Endothelial cell of umbilical vein (primary cell): Measurements from ENCODE around the gene SMCO3. TPM values are rescaled to one million over a fixed set of nuclear protein-coding genes. Genes with fewer than 3 reads are reported as not detected.

ENCODE experiments used
- BruUV-seq: library from RNA; stranded (reverse); fragments of 400-500 nt; replicated peaks from 2 replicates; lab custom pipeline; 2021; lab: Mats Ljungman, UMichigan
- CTCF ChIA-PET: fragments of 300-600, 350-600 bp; sonication (Branson Sonifier 250); formaldehyde crosslinking; loops from one replicate; lab custom pipeline; 2021; ENCODE audit warnings: antibody characterized with exemption, inconsistent platforms; lab: Charles Lee
- POLR2A ChIA-PET: fragments of 300-600, 350-600 bp; sonication (Branson Sonifier 250); formaldehyde crosslinking; loops from one replicate; lab custom pipeline; 2021; ENCODE audit warnings: antibody characterized with exemption, inconsistent platforms; lab: Charles Lee
- DNase-seq: peaks from one replicate; pipeline ENCODE4 v3.0.0-alpha.2; 2011; ENCODE audit warnings: low read depth, low spot score
- FAIRE-seq: peaks from 2 replicates; lab custom pipeline; 2011; peaks lifted over from hg19 to GRCh38; lab: Jason Lieb, UNC
- H2AFZ ChIP-seq: 2 replicates; pipeline ENCODE4 v1.6.0; 2012; ENCODE audit warnings: low read depth, low read length, control low read depth, inconsistent platforms
- H3K27ac ChIP-seq: 2 replicates; pipeline ENCODE4 v1.5.1; 2011; ENCODE audit warnings: low read depth, mild to moderate bottlenecking, control low read depth, low read length, moderate library complexity; ENCODE audit not compliant: insufficient read depth
- H3K27me3 ChIP-seq, 2 experiments: 2 replicates each; pipeline versions ENCODE4 v1.6.0 to v1.6.1; 2011; ENCODE audit warnings: low read length in 2 of 2, mixed read lengths in 1 of 2; ENCODE audit not compliant: control insufficient read depth in 2 of 2, insufficient read depth in 2 of 2
- H3K36me3 ChIP-seq, 2 experiments: 2 replicates in 1 of 2; 3 replicates in 1 of 2; pipeline ENCODE4 v1.5.1; 2011; ENCODE audit warnings: low read length in 2 of 2, mild to moderate bottlenecking in 1 of 2, moderate library complexity in 1 of 2; ENCODE audit not compliant: control insufficient read depth in 2 of 2, insufficient read depth in 2 of 2; ENCODE audit errors: extremely low read depth in 1 of 2
- H3K4me1 ChIP-seq: 3 replicates; pipeline ENCODE4 v1.5.1; 2011; ENCODE audit warnings: mild to moderate bottlenecking, low read length; ENCODE audit not compliant: control insufficient read depth, insufficient read depth; ENCODE audit errors: extremely low read depth
- H3K4me2 ChIP-seq: 2 replicates; pipeline ENCODE4 v1.6.1; 2011; ENCODE audit warnings: low read length, control low read depth, mixed read lengths; ENCODE audit not compliant: insufficient read depth
- H3K4me3 ChIP-seq, 3 experiments: fragments of 200-600 bp in 1 of 3; sonication (generic), shearing (Covaris generic) in 1 of 3; replicated peaks in 1 of 3; 2 replicates each; pipeline ENCODE4 v1.5.1; 2011 to 2016; ENCODE audit warnings: control low read depth in 3 of 3, low read length in 3 of 3, mild to moderate bottlenecking in 2 of 3, inconsistent platforms in 1 of 3, low read depth in 1 of 3, moderate library complexity in 1 of 3; ENCODE audit not compliant: insufficient read depth in 1 of 3
- H3K79me2 ChIP-seq: 2 replicates; pipeline ENCODE4 v1.6.0; 2012; ENCODE audit warnings: low read length, inconsistent platforms; ENCODE audit not compliant: control insufficient read depth, insufficient read depth
- H3K9ac ChIP-seq: replicated peaks from 2 replicates; pipeline ENCODE3; 2011; ENCODE audit warnings: low read length, control low read depth; ENCODE audit not compliant: insufficient read depth; ENCODE audit errors: extremely low read depth
- H3K9me1 ChIP-seq: replicated peaks from 3 replicates; pipeline ENCODE4 v1.6.0; 2011; ENCODE audit warnings: mild to moderate bottlenecking, low read length; ENCODE audit not compliant: control insufficient read depth, insufficient read depth; ENCODE audit errors: extremely low read depth
- H3K9me3 ChIP-seq: replicated peaks from 2 replicates; pipeline ENCODE4 v1.5.1; 2012; ENCODE audit warnings: low read length, inconsistent platforms; ENCODE audit not compliant: control insufficient read depth, insufficient read depth
- H4K20me1 ChIP-seq: replicated peaks from 2 replicates; pipeline ENCODE3; 2011; ENCODE audit warnings: mild to moderate bottlenecking, low read length; ENCODE audit not compliant: control insufficient read depth, insufficient read depth; ENCODE audit errors: extremely low read depth
- EZH2 ChIP-seq: IDR thresholded peaks from 2 replicates; pipeline ENCODE4 v1.6.1; 2012; ENCODE audit warnings: borderline replicate concordance, low read depth, mild to moderate bottlenecking, moderate library complexity, low read length, inconsistent platforms; ENCODE audit not compliant: severe bottlenecking
- FOS ChIP-seq: IDR thresholded peaks from 2 replicates; pipeline ENCODE4 v1.6.1; 2011; ENCODE audit warnings: mild to moderate bottlenecking, low read length, moderate library complexity, borderline replicate concordance; ENCODE audit not compliant: insufficient read depth
- GATA2 ChIP-seq: IDR thresholded peaks from 2 replicates; pipeline ENCODE4 v1.7.0; 2011; ENCODE audit warnings: low read depth, mild to moderate bottlenecking, moderate library complexity, mixed read lengths, low read length; ENCODE audit not compliant: insufficient read length, insufficient read depth
- MYC ChIP-seq: IDR thresholded peaks from one replicate; pipeline ENCODE4 v1.6.1; 2011; ENCODE audit warnings: mild to moderate bottlenecking, low read depth, low read length
- POLR2AphosphoS5 ChIP-seq: IDR thresholded peaks from 2 replicates; pipeline ENCODE4 v1.6.1; 2012; ENCODE audit warnings: low read depth, mild to moderate bottlenecking, control low read depth, low read length, moderate library complexity; ENCODE audit not compliant: insufficient read depth
- dilution Hi-C: fragments of 300-500 bp; cut with MboI; formaldehyde crosslinking; loops from one replicate; pipeline ENCODE4 v1.15.0; 2019; ENCODE audit warnings: low sequenced_read_pairs; ENCODE audit not compliant: extremely low pct_ligation_motif_present
- intact Hi-C: fragments of 100-400 bp; cut with micrococcal nuclease; formaldehyde crosslinking; loops from one replicate; pipeline ENCODE4 v1.10.0; 2022
- polyA plus RNA-seq, 4 experiments: library from polyadenylated mRNA; depleted of rRNA in 3 of 4; stranded (reverse) in 3 of 4; unstranded in 1 of 4; fragments of >200 nt; gene quantifications; 2 replicates each; pipeline versions ENCODE4 v1.2.1 to v1.2.3, GENCODE V29; 2011 to 2012; ENCODE audit warnings: missing spikeins in 1 of 4
- total RNA-seq: library from RNA; stranded (reverse); gene quantifications from 2 replicates; pipeline ENCODE4 v1.2.3, GENCODE V29; 2021
- TF ChIP-seq, protein P1 (sequence below): IDR thresholded peaks from 2 replicates; pipeline ENCODE4 v1.6.1; 2011; ENCODE audit not compliant: insufficient read depth, insufficient read length
- TF ChIP-seq, protein P2 (sequence below), 2 donors: IDR thresholded peaks; 1 replicate in 1 of 2; 2 replicates in 1 of 2; pipeline ENCODE4 v1.5.1; 2011; ENCODE audit warnings: low read length in 2 of 2, mild to moderate bottlenecking in 2 of 2, moderate library complexity in 2 of 2, control low read depth in 1 of 2, inconsistent platforms in 1 of 2, low read depth in 1 of 2; ENCODE audit not compliant: insufficient read depth in 1 of 2; ENCODE audit errors: extremely low read depth in 1 of 2

Gene SMCO3
- total and polyA plus RNA-seq, 2 donors (not counting 3 experiments of a cell fraction or from before 2014, with no cell fraction given) = 0.33 to 0.35 TPM

DNA sequence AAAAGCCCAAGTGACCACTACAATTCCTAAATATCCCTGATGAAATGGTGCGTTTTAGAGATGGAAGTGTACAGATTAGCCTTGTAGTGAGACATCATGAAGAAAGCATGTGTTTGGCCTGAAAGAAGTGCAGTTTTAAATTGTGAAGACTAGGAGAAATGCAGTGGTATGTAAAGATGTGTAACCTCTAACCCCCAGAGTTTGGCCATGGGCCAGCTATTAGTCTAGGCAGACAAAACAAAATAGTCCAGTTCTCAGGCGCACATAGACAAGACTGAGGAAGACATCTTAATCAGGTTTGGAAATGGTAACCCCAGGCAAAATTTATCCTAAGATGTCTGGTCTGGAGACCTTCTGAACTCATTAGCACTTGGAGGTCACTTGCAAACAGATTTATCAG, 34.1 kb downstream of the SMCO3 start:
- CTCF ChIA-PET = interaction anchor here (1.2 kb wide), 2 partner anchors 21 to 24 kb away, joined by 3 to 4 read pairs; no protein-coding TSS in a partner anchor
- POLR2A ChIA-PET = no interaction called here
- Histone ChIP-seq H3K27ac (no peak overlapping the region), H3K4me3 (no peak overlapping the region), H3K79me2 (peaks cover 14% of the 10 kb centered on the region), H3K9me3 (no peaks in the 10 kb centered on the region), H3K9ac (no peak overlapping the region), H3K4me1 (peaks cover 14% of the 10 kb centered on the region), H3K36me3 (peaks cover 0 to 2% of the 10 kb centered on the region in 2 experiments), H3K27me3 (no peaks in the 10 kb centered on the region), H2AFZ (no peak overlapping the region), H4K20me1 (no peaks in the 10 kb centered on the region), H3K4me2 (no peak overlapping the region), H3K9me1 (no peaks in the 10 kb centered on the region)
- no peak for FAIRE-seq
- no TSS peak for BruUV-seq
- intact Hi-C loops = no loop called here
- DNase-seq = no peak
- TF ChIP-seq EZH2 (no peak), POLR2AphosphoS5 (no peak), MYC (no peak), FOS (no peak), GATA2 (no peak)
- TF ChIP-seq, protein P1, sequence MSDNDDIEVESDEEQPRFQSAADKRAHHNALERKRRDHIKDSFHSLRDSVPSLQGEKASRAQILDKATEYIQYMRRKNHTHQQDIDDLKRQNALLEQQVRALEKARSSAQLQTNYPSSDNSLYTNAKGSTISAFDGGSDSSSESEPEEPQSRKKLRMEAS = no peak
- TF ChIP-seq, protein P2, sequence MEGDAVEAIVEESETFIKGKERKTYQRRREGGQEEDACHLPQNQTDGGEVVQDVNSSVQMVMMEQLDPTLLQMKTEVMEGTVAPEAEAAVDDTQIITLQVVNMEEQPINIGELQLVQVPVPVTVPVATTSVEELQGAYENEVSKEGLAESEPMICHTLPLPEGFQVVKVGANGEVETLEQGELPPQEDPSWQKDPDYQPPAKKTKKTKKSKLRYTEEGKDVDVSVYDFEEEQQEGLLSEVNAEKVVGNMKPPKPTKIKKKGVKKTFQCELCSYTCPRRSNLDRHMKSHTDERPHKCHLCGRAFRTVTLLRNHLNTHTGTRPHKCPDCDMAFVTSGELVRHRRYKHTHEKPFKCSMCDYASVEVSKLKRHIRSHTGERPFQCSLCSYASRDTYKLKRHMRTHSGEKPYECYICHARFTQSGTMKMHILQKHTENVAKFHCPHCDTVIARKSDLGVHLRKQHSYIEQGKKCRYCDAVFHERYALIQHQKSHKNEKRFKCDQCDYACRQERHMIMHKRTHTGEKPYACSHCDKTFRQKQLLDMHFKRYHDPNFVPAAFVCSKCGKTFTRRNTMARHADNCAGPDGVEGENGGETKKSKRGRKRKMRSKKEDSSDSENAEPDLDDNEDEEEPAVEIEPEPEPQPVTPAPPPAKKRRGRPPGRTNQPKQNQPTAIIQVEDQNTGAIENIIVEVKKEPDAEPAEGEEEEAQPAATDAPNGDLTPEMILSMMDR (IDR thresholded peaks at IDR 0.05; ENCODE audit: extremely low read depth in 1 of 2, insufficient read depth in 1 of 2, low read depth in 1 of 2, low read length in 2 of 2) = no peak
- dilution Hi-C loops = no loop called here
